Activated CD4-positive, alpha-beta memory T cell treated with anti-CD3 and anti-CD28 coated beads, Interleukin-2, amount 10 ng/mL, durations not matched to agents 7 days and 5 days (primary cell): Measurements from ENCODE around the gene TELO2. TPM values are rescaled to one million over a fixed set of nuclear protein-coding genes. Genes with fewer than 3 reads are reported as not detected.
A peak's percentile ranks its signal among the peaks of the same experiment; 100 is the strongest.

ENCODE experiments used
- CTCF ChIA-PET: fragments of 350-600 bp; sonication (Branson Sonifier 250); formaldehyde crosslinking; loops from one replicate; lab custom pipeline; 2021; ENCODE audit warnings: antibody characterized with exemption, inconsistent platforms; lab: Charles Lee
- POLR2A ChIA-PET: fragments of 350-600 bp; sonication (Branson Sonifier 250); formaldehyde crosslinking; loops from one replicate; lab custom pipeline; 2021; ENCODE audit warnings: antibody characterized with exemption; lab: Charles Lee
- DNase-seq: peaks from one replicate; pipeline ENCODE4 v3.0.0-alpha.2; 2020
- H3K27ac Mint-ChIP-seq: one replicate; pipeline ENCODE4 v1.8.0; 2021; ENCODE audit warnings: mild to moderate bottlenecking, mixed read lengths
- H3K27me3 Mint-ChIP-seq: one replicate; pipeline ENCODE4 v1.8.0; 2021; ENCODE audit warnings: mixed read lengths
- H3K36me3 Mint-ChIP-seq: one replicate; pipeline ENCODE4 v1.8.0; 2021; ENCODE audit warnings: low read depth, mixed read lengths
- H3K4me1 Mint-ChIP-seq: one replicate; pipeline ENCODE4 v1.8.0; 2021; ENCODE audit warnings: mixed read lengths
- H3K4me3 Mint-ChIP-seq: one replicate; pipeline ENCODE4 v1.8.0; 2021; ENCODE audit warnings: mild to moderate bottlenecking, mixed read lengths
- H3K9me3 Mint-ChIP-seq: one replicate; pipeline ENCODE4 v1.8.0; 2021; ENCODE audit warnings: mixed read lengths
- total RNA-seq, 2 experiments: library from RNA; stranded (reverse); gene quantifications; one replicate each; pipeline ENCODE4 v1.2.3, GENCODE V29; 2021

TELO2 gene
- total RNA-seq, 2 experiments from 2014 or later, result 49.4 to 51.9 TPM

GRCh38 chr16:1536601-1537000, 43.4 kb downstream of the TELO2 start:
- Mint-ChIP-seq H3K9me3 (no peaks in the 10 kb centered on the region), H3K4me1 (peaks cover 60% of the 10 kb centered on the region), H3K27ac (peak overlapping the region; percentile 68), H3K27me3 (no peaks in the 10 kb centered on the region), H3K36me3 (peaks cover 61% of the 10 kb centered on the region), H3K4me3 (peak overlapping the region; percentile 100)
- POLR2A ChIA-PET, result interaction anchor here (2.5 kb wide), 1 partner anchor 116 kb away, joined by 6 read pairs; the partner anchor contains the start of gene UQCC4
- DNase-seq, result no peak
- CTCF ChIA-PET, result no interaction called here

- Mint-ChIP-seq H3K9me3 (no peaks in the 10 kb centered on the region), H3K4me3 (peak overlapping the region; percentile 100), H3K4me1 (peaks cover 64% of the 10 kb centered on the region), H3K27ac (peak overlapping the region; percentile 78), H3K27me3 (no peaks in the 10 kb centered on the region), H3K36me3 (peaks cover 65% of the 10 kb centered on the region)
- DNase-seq, result no peak
- POLR2A ChIA-PET, result interaction anchor here (2.5 kb wide), 1 partner anchor 116 kb away, joined by 6 read pairs; the partner anchor contains the start of gene UQCC4
- CTCF ChIA-PET, result interaction anchor here (1.1 kb wide), 1 partner anchor 173 kb away, joined by 4 read pairs; no protein-coding TSS in a partner anchor
Observed at GRCh38 chr16:1537138-1537577, 44.0 kb downstream of the TELO2 start.

GRCh38 chr16:1537763-1538289, 44.7 kb downstream of the TELO2 start:
- peak overlapping the region; percentile 78 for H3K27ac Mint-ChIP-seq
- H3K36me3 Mint-ChIP-seq, result peaks cover 66% of the 10 kb centered on the region
- no peaks in the 10 kb centered on the region for H3K9me3 Mint-ChIP-seq
- ChIA-PET CTCF (interaction anchor here (1.1 kb wide), 1 partner anchor 174 kb away, joined by 4 read pairs; no protein-coding TSS in a partner anchor), POLR2A (interaction anchor here (1.6 kb wide), 1 partner anchor 117 kb away, joined by 5 read pairs; the partner anchor contains the start of gene UQCC4)
- no peaks in the 10 kb centered on the region for H3K27me3 Mint-ChIP-seq
- peak; percentile 63 for DNase-seq
- peak overlapping the region; percentile 71 for H3K4me3 Mint-ChIP-seq
- peaks cover 69% of the 10 kb centered on the region for H3K4me1 Mint-ChIP-seq

- Mint-ChIP-seq H3K9me3 (no peaks in the 10 kb centered on the region), H3K27me3 (no peaks in the 10 kb centered on the region), H3K27ac (peak overlapping the region; percentile 78), H3K36me3 (peaks cover 73% of the 10 kb centered on the region), H3K4me3 (no peak overlapping the region), H3K4me1 (peaks cover 74% of the 10 kb centered on the region)
- ChIA-PET CTCF (no interaction called here), POLR2A (interaction anchor here (1.6 kb wide), 1 partner anchor 118 kb away, joined by 5 read pairs; the partner anchor contains the start of gene UQCC4)
- DNase-seq, result no peak
Observed at GRCh38 chr16:1538804-1539520, 45.8 kb downstream of the TELO2 start.

- Mint-ChIP-seq H3K36me3 (peaks cover 69% of the 10 kb centered on the region), H3K27me3 (no peaks in the 10 kb centered on the region), H3K27ac (peak overlapping the region; percentile 63), H3K4me1 (peaks cover 83% of the 10 kb centered on the region), H3K4me3 (no peak overlapping the region), H3K9me3 (no peaks in the 10 kb centered on the region)
- ChIA-PET POLR2A (no interaction called here), CTCF (no interaction called here)
- no peak for DNase-seq
Observed at GRCh38 chr16:1539720-1540555, 46.8 kb downstream of the TELO2 start.

- peaks cover 67% of the 10 kb centered on the region for H3K36me3 Mint-ChIP-seq
- H3K27me3 Mint-ChIP-seq, result no peaks in the 10 kb centered on the region
- no peak overlapping the region for H3K4me3 Mint-ChIP-seq
- H3K9me3 Mint-ChIP-seq, result no peaks in the 10 kb centered on the region
- ChIA-PET POLR2A (no interaction called here), CTCF (no interaction called here)
- DNase-seq, result no peak
- peak overlapping the region; percentile 63 for H3K27ac Mint-ChIP-seq
- peaks cover 85% of the 10 kb centered on the region for H3K4me1 Mint-ChIP-seq
Observed at GRCh38 chr16:1540556-1540855, 47.3 kb downstream of the TELO2 start.

GRCh38 chr16:1541293-1542165, 48.4 kb downstream of the TELO2 start:
- Mint-ChIP-seq H3K36me3 (peaks cover 60% of the 10 kb centered on the region), H3K27ac (peak overlapping the region; percentile 54), H3K9me3 (no peaks in the 10 kb centered on the region), H3K4me1 (peaks cover 87% of the 10 kb centered on the region), H3K4me3 (no peak overlapping the region), H3K27me3 (no peaks in the 10 kb centered on the region)
- ChIA-PET POLR2A (interaction anchor here (0.9 to 2.6 kb wide), 2 partner anchors 8 to 70 kb away, joined by 3 to 14 read pairs; partner anchors contain the start of genes IFT140 and TMEM204), CTCF (no interaction called here)
- DNase-seq, result no peak

- peaks cover 59% of the 10 kb centered on the region for H3K36me3 Mint-ChIP-seq
Observed at GRCh38 chr16:1542166-1542500, 49.0 kb downstream of the TELO2 start.

GRCh38 chr16:1542533-1542932, 49.4 kb downstream of the TELO2 start:
- CTCF ChIA-PET, result no interaction called here
- Mint-ChIP-seq H3K27me3 (no peaks in the 10 kb centered on the region), H3K36me3 (peaks cover 55% of the 10 kb centered on the region), H3K4me3 (no peak overlapping the region), H3K27ac (peak overlapping the region; percentile 88), H3K9me3 (no peaks in the 10 kb centered on the region), H3K4me1 (peaks cover 79% of the 10 kb centered on the region)
- DNase-seq, result no peak
- POLR2A ChIA-PET, result interaction anchor here (0.9 to 2.6 kb wide), 2 partner anchors 9 to 69 kb away, joined by 3 to 14 read pairs; partner anchors contain the start of genes IFT140 and TMEM204

More at GRCh38 chr16:1542166-1542500, 49.0 kb downstream of the TELO2 start:
- no peak for DNase-seq
- no peak overlapping the region for H3K4me3 Mint-ChIP-seq
- ChIA-PET POLR2A (interaction anchor here (0.9 to 2.6 kb wide), 2 partner anchors 9 to 69 kb away, joined by 3 to 14 read pairs; partner anchors contain the start of genes IFT140 and TMEM204), CTCF (no interaction called here)
- peaks cover 83% of the 10 kb centered on the region for H3K4me1 Mint-ChIP-seq
- no peaks in the 10 kb centered on the region for H3K9me3 Mint-ChIP-seq
- H3K27ac Mint-ChIP-seq, result peak overlapping the region; percentile 88
- no peaks in the 10 kb centered on the region for H3K27me3 Mint-ChIP-seq

GRCh38 chr16:1543085-1543896, 50.1 kb downstream of the TELO2 start:
- no peaks in the 10 kb centered on the region for H3K27me3 Mint-ChIP-seq
- peaks cover 54% of the 10 kb centered on the region for H3K36me3 Mint-ChIP-seq
- peaks cover 74% of the 10 kb centered on the region for H3K4me1 Mint-ChIP-seq
- CTCF ChIA-PET, result interaction anchor here (1.2 kb wide), 1 partner anchor 114 kb away, joined by 3 read pairs; no protein-coding TSS in a partner anchor
- H3K9me3 Mint-ChIP-seq, result no peaks in the 10 kb centered on the region
- peak overlapping the region; percentile 88 for H3K27ac Mint-ChIP-seq
- H3K4me3 Mint-ChIP-seq, result peak overlapping the region; percentile 60
- DNase-seq, result peak; percentile 66
- POLR2A ChIA-PET, result interaction anchor here (0.6 to 2.6 kb wide), 4 partner anchors 10 to 122 kb away, joined by 3 to 14 read pairs (median 4); partner anchors contain the start of genes CRAMP1, IFT140 and TMEM204
